Brain microvascular endothelial cell (primary cell): ENCODE data around the gene EFTUD2.

ENCODE experiments used
- DNase-seq: peaks from one replicate; pipeline ENCODE4 v3.0.0-alpha.2; 2020
- H3K27ac ChIP-seq: fragments of 250-450 bp; sonication (Bioruptor Pico); 2 replicates; pipeline ENCODE4 v1.5.1; 2020; ENCODE audit warnings: mild to moderate bottlenecking, moderate library complexity
- H3K27me3 ChIP-seq: fragments of 250-450 bp; sonication (Bioruptor Pico); replicated peaks from 2 replicates; pipeline ENCODE4 v1.5.1; 2020; ENCODE audit warnings: mild to moderate bottlenecking
- H3K36me3 ChIP-seq: fragments of 250-450 bp; sonication (Bioruptor Pico); replicated peaks from 2 replicates; pipeline ENCODE4 v1.5.1; 2020; ENCODE audit warnings: mild to moderate bottlenecking
- H3K4me3 ChIP-seq: 2 replicates; pipeline ENCODE4 v1.5.1; 2011; ENCODE audit warnings: low read depth, mild to moderate bottlenecking, control low read depth, low read length, moderate library complexity
- in situ Hi-C: cut with HindIII; loops from 2 replicates; pipeline ENCODE4 v1.10.0; 2017; ENCODE audit warnings: low sequenced_read_pairs, low pct_ligation_motif_present
- TF ChIP-seq, protein P1 (sequence below): IDR thresholded peaks from 2 replicates; pipeline ENCODE4 v1.5.1; 2011; ENCODE audit warnings: low read depth, mild to moderate bottlenecking, moderate library complexity, low read length, control low read depth, inconsistent platforms; ENCODE audit errors: missing control alignments

Gene EFTUD2

DNA sequence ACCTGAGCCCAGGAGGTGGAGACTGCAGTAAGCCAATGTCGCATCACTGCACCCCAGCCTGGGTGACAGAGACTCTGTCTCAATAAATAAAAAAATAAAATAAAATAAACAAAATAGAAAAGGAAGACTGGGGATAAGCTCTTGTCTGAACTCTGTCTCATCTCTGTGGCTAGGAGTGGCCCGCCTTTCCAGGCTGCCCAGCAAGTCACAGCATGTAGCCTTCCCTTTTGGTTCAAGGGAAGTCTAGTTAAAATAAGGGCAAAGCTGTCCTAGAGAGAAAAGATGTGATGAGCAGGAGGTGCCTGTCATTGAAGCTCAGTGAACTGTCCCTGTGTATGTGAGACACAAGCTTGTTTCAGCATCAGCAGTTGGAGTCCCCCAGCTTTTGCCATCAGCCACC, 18.8 kb upstream of the EFTUD2 start:
- TF ChIP-seq, protein P1, sequence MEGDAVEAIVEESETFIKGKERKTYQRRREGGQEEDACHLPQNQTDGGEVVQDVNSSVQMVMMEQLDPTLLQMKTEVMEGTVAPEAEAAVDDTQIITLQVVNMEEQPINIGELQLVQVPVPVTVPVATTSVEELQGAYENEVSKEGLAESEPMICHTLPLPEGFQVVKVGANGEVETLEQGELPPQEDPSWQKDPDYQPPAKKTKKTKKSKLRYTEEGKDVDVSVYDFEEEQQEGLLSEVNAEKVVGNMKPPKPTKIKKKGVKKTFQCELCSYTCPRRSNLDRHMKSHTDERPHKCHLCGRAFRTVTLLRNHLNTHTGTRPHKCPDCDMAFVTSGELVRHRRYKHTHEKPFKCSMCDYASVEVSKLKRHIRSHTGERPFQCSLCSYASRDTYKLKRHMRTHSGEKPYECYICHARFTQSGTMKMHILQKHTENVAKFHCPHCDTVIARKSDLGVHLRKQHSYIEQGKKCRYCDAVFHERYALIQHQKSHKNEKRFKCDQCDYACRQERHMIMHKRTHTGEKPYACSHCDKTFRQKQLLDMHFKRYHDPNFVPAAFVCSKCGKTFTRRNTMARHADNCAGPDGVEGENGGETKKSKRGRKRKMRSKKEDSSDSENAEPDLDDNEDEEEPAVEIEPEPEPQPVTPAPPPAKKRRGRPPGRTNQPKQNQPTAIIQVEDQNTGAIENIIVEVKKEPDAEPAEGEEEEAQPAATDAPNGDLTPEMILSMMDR, result no peak
- DNase-seq, result no peak
- H3K27me3 ChIP-seq, result no peaks in the 10 kb centered on the region
- H3K4me3 ChIP-seq, result no peak overlapping the region
- H3K27ac ChIP-seq, result no peak overlapping the region
- no peaks in the 10 kb centered on the region for H3K36me3 ChIP-seq
- in situ Hi-C loops, result loop anchor here (25.0 kb wide), 1 partner anchor 94 kb away; no protein-coding TSS in a partner anchor

DNA sequence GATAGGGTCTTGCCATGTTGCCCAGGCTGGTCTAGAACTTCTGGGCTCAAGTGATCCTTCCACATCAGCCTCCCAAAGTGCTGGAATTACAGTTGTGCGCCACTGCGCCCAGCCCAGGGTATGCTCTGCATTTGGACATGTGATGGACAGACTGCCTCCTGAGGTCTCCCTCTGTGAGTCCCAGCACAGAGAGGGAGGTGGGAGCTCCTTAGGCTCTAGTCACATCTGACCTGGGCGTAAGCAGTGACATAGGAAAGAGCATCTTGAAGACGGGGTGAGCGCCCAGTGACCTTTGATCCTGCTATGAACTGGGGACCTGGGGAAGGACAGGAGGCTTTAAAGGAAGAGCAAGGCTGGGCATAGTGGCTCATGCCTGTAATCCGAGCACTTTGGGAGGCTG, 18.2 kb upstream of the EFTUD2 start:
- in situ Hi-C loops, result loop anchor here (25.0 kb wide), 1 partner anchor 95 kb away; no protein-coding TSS in a partner anchor
- no peak overlapping the region for H3K27ac ChIP-seq
- TF ChIP-seq, protein P1, result no peak
- no peaks in the 10 kb centered on the region for H3K27me3 ChIP-seq
- no peaks in the 10 kb centered on the region for H3K36me3 ChIP-seq
- H3K4me3 ChIP-seq, result no peak overlapping the region
- no peak for DNase-seq

DNA sequence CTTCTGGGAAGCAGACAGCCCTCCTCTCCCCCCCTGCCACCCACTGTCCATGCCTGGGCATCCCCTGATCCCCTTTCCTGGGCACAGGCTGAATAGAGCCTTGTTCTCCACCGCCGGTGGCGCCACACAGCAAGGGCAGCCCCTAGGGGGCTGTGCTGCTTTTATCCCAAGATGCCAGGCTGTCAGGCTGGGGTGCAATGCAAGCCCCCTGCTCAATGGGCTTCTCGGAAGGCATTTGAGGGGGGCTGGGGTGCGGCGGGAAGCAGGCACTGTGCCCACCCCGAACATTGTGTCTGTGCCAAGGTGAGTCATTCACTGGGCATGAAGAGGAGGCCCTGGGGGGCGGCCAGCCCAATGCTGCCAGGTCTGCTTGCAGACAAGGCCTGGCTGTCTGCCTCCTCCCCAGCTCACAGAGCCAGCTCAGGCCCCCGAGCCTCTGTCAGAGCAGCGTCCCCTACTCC, 17.6 kb upstream of the EFTUD2 start:
- in situ Hi-C loops, result loop anchor here (25.0 kb wide), 1 partner anchor 95 kb away; no protein-coding TSS in a partner anchor
- no peak overlapping the region for H3K27ac ChIP-seq
- no peaks in the 10 kb centered on the region for H3K36me3 ChIP-seq
- DNase-seq, result no peak
- TF ChIP-seq, protein P1, result peak; percentile 34
- no peak overlapping the region for H3K4me3 ChIP-seq
- H3K27me3 ChIP-seq, result no peaks in the 10 kb centered on the region

DNA sequence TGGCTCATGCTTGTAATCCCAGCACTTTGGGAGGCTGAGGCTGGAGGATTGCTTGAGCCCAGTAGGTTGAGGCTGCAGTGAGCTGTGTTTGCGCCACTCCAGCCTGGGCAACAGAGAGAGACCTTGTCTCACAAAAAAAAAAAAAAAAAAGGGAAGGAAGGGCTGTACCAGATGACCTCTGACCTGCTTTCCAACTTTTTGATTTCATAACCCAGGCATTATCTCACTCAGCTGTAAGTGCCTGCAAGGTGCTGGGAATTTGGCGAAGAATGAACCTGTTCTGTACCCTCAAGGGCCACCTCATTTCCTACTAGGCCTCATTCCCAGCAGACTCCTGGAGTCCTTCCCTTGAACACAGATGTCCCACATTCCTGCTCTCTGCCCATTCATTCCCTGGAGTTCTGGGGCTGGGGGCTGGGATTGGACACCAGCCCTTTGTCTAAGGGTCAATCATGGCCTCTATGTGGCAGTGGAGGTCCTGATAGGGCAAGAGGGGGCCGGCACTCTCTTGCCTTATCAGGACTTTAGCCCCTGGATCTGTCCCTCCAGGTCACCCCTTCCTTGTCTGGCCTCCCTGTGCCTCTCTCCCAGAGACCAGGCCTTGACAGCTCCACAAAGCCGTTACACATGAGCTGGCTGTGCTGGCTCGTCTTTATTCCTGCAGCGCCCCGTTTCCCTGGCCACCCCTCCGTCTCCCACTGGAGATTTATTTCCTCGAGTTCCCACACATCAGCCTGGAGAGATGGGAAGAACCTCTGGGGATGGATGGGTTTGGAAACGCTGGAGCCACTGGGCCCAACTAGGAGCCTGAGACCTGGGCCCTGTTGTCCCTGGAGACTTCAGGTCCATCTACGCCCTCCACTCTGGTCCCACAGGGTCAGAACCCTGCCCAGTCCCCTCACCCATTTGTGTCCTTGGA, 16.9 kb upstream of the EFTUD2 start:
- Histone ChIP-seq H3K27me3 (no peaks in the 10 kb centered on the region), H3K36me3 (no peaks in the 10 kb centered on the region), H3K4me3 (no peak overlapping the region), H3K27ac (no peak overlapping the region)
- no peak for DNase-seq
- TF ChIP-seq, protein P1, result no peak
- in situ Hi-C loops, result loop anchor here (25.0 kb wide), 1 partner anchor 96 kb away; no protein-coding TSS in a partner anchor

DNA sequence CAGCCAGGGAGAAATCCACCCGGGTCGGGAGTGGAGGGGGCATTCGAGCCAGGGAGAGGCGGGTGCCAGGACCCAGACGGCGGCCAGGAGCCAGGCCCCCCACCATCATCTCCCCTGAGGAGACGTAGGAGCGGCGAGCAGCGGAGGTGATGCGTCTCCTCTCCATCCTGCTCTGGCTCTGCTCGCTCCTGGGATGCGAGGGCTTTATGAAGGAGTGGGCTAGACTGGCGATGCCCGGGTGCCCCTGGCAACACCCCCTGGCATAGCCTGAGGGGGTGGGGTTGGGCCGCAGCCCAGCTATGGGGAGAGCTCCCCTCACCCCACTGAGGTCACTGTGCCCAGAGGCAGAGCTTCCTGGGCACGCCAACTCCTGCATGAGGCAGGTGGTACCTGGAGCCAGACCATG, 16.1 kb upstream of the EFTUD2 start, which contains the start of gene GFAP:
GFAP (minus strand) TSS at position 180 of the 406 bp plus-strand sequence; CDS start at position 166, 14 bp downstream.
- Histone ChIP-seq H3K36me3 (no peaks in the 10 kb centered on the region), H3K4me3 (no peak within 1 kb of the TSS), H3K27me3 (no peaks in the 10 kb centered on the region), H3K27ac (no peak within 1 kb of the TSS)
- TF ChIP-seq, protein P1, result no peak
- in situ Hi-C loops, result loop anchor here (25.0 kb wide), 1 partner anchor 97 kb away; no protein-coding TSS in a partner anchor
- no peak for DNase-seq
